HG03571 (cell line): ENCODE data around the gene CCR1.
"Not testable (repeated sequence)": the region's sequence is repeated elsewhere in the genome, so short reads cannot be mapped to it uniquely, and the experiment has no call there.

Experiments used
- ATAC-seq: cut with Tn5 transposase; IDR thresholded peaks from one replicate; pipeline ENCODE4 v1.9.1; 2021; ENCODE audit not compliant: unreplicated experiment

Gene CCR1

GRCh38 chr3:46183330-46183729 is 24.8 kb downstream of the CCR1 start:
- no peak for ATAC-seq

- ATAC-seq = no peak
These were observed 39.3 kb downstream of the CCR1 start for GRCh38 chr3:46168583-46169345.

GRCh38 chr3:46163556-46164041 is 44.5 kb downstream of the CCR1 start:
- ATAC-seq = no peak

- ATAC-seq = no peak
These were observed 45.0 kb downstream of the CCR1 start for GRCh38 chr3:46162975-46163555.

- ATAC-seq = not testable (repeated sequence)
These were observed 50.4 kb downstream of the CCR1 start for GRCh38 chr3:46157685-46158084.

GRCh38 chr3:46154311-46154710 is 53.8 kb downstream of the CCR1 start:
- no peak for ATAC-seq
